C4-2B (cell line): ENCODE results near the gene TRIB2.
A peak's percentile ranks its signal among the peaks of the same experiment; 100 is the strongest.

Experiments used
- H3K27ac ChIP-seq: fragments of 450-650 bp; 2 replicates; pipeline ENCODE4 v1.5.1; 2017
- ZFX ChIP-seq: fragments of 450-650 bp; IDR thresholded peaks from 2 replicates; pipeline ENCODE4 v1.6.1; 2017
- TF ChIP-seq, protein P1 (sequence below): fragments of 450-650 bp; conservative IDR thresholded peaks from 2 replicates; pipeline ENCODE4 v1.5.1; 2017; ENCODE audit warnings: mild to moderate bottlenecking

The TRIB2 gene

DNA sequence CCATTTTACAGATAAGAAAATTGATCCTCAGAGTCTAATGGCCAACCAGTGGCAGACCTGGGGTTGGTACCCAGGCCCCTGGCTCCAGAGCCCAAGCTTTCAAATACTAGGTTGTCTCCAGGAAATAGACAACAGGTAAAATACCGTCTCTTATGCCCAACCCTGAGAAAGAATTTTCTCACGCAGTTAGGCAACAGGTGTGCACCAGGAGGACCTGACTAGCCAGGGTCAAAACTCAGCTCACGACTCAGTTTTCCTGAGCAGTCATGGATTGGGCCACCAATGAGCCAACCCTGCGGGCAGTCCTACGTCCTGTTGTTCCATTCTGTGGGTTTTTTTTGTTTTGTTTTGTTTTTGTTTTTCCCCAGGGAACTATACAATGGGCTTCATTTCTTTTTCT is 13.5 kb downstream of the TRIB2 start:
- TF ChIP-seq ZFX, result no peak
- TF ChIP-seq, protein P1, sequence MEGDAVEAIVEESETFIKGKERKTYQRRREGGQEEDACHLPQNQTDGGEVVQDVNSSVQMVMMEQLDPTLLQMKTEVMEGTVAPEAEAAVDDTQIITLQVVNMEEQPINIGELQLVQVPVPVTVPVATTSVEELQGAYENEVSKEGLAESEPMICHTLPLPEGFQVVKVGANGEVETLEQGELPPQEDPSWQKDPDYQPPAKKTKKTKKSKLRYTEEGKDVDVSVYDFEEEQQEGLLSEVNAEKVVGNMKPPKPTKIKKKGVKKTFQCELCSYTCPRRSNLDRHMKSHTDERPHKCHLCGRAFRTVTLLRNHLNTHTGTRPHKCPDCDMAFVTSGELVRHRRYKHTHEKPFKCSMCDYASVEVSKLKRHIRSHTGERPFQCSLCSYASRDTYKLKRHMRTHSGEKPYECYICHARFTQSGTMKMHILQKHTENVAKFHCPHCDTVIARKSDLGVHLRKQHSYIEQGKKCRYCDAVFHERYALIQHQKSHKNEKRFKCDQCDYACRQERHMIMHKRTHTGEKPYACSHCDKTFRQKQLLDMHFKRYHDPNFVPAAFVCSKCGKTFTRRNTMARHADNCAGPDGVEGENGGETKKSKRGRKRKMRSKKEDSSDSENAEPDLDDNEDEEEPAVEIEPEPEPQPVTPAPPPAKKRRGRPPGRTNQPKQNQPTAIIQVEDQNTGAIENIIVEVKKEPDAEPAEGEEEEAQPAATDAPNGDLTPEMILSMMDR, result no peak
- H3K27ac ChIP-seq, result no peak overlapping the region

DNA sequence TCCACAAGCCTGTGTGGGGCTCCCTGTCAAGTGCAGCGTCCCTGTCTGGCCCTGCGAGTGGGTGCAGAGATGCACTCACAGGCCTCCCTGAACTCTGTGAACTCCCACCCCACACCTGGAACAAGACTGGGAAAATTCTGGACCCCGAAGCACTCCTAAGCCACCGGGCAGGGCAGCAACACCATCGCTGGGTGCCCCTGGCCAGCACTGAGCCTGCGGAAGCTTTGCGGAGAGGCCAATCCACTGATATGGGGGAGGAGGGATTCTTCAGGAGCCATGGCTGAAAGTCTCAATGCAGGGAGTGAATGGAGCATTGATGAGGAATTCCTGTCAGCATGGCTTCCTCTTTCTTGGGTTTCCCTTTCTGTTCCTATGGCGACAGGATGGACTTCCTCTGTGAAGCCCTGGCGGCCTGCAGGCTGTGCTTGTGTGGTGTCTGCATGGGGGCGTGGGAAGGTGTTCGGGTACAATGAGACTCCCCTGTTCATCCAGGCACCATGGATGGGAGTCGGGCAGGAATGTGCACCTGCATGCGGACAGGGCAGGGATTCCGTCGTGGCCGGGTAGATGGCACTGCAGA is 15.1 kb downstream of the TRIB2 start:
- H3K27ac ChIP-seq, result no peak overlapping the region
- TF ChIP-seq, protein P1, result no peak
- TF ChIP-seq ZFX, result no peak

DNA sequence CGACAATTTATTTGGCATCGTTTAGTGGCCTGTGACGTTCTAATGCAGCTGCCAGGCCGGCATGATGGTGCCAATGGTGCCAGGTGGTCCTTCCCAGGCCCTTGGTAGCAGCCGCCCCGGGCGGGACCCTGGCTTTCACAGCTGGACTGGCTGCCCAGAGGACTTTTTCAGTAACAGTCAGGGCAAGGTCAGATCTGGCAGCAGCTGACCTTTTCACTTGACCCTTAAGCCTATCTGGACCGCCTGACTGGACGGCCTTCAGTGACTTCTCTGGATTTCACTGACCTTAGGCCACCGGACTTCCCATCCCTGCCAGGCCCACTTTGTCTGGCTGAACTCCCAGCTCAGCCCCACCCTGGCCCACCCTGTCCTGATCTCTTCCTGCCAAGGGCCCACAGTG is 15.9 kb downstream of the TRIB2 start:
- no peak overlapping the region for H3K27ac ChIP-seq
- TF ChIP-seq, protein P1, result no peak
- TF ChIP-seq ZFX, result no peak

DNA sequence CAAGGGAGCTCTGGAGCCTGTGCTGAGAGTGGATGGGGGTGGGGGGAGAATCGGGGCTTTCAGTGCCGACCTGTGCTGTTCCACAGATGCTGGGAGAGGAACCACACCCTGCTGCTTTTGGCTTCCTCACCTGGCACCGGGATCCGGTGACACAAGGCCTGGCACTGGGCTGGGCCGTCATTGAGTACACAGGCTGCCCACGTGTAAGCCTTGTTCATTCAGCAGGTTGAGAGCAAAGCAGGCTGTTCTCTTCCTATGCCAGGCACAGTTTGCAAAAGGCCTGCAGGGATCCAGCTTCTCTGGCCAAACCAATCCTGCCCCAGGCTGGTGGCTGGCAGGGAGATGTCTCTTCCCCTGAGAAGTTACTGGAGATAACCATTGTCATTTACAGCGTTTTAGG is 17.1 kb downstream of the TRIB2 start:
- TF ChIP-seq, protein P1, result no peak
- no peak for TF ChIP-seq ZFX
- H3K27ac ChIP-seq, result peak overlapping the region; percentile 40

DNA sequence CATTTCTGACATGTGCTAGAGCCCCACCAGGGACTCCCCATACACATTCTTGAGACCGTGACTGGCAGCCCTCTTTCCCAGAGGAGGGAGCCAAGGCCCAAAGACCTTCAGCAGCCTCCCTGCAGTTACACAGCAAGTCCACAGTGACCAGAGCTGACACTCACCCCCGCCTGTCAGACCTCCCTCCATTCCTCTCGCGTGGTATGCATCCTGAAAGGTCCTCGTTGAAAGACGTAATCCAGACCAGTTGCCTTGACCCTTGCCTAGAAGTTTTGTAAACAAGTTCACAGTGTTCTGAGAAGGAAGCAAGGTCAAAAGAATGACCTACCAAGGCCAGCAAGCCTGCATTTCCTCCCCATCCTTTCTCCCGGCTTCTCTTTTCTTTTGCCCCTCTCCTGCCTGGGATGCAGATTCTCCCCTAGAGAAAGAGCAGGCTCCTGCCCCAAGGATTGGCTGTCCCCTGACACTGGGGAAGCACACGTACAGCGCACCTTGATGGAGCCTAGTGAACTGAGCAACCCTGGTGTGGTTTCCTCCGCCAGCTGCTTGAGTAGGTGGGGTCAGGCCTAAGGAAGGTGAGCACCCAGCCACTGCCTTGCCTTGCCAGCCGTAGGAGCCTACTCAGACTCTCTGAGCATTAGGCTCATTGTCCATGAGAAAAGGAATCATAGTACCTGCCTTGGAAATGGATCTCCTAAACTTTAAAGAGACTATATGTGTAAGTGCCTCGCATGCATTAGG is 18.3 kb downstream of the TRIB2 start:
- TF ChIP-seq, protein P1, result no peak
- no peak for TF ChIP-seq ZFX
- H3K27ac ChIP-seq, result peak overlapping the region; percentile 40; the same call in 1 of the 2 replicates

DNA sequence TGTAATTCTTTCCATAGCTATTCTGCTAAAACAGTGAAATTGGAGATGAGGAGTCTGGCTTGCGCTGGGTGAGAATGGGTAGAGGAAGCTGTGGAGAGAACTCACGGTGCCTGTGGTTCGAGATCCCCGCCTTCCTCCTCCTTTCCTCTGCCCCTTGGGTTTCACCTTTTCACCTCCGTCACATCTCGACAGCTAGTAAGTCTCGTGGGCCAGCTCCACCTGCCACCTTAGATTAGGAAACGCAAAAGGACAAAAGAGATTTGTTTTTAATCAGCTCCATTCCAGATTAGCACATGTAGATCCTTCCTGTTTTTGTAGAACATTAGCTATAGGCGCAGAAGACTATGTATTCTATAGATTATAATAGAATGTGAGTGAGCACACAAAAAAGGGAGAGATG is 20.6 kb downstream of the TRIB2 start:
- H3K27ac ChIP-seq, result no peak overlapping the region
- TF ChIP-seq, protein P1, result no peak

DNA sequence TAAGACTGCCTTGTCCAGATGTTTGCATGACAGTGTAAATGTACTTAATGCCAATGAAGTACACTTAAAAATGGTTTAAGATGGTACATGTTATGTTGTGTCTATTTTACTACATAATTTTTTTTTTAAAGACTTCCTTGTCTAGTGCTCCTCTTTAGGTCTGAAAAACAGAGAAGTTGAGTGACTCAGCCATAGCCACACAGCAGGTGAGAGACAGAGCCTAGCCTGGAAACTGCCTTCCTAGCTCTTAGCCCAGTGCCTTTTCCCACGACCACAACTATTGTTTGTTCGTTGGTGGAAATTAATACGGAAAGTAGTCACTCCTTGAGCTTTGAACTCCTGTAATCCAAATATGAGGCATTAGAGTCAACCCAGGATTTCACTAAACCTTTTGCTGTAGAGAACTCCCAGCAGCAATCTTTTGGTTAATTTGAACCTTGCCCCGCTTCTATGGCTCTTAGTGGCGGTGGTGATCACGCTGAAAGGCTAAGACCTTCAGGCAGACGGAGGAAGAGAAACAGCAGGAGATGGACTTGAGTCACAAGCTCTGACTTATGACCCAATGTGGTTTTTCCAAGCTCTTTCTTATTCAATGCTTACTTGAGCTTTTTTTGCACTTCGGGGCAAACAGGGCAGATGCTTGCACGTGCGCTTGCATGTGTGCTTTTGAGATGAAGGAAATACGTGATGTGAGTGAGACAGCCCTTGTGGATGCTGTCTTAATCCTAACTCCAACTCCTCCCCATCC is 21.2 kb downstream of the TRIB2 start:
- TF ChIP-seq, protein P1, result no peak
- no peak for TF ChIP-seq ZFX
- H3K27ac ChIP-seq, result no peak overlapping the region
